Pulmonary artery endothelial cell (primary cell): Measurements from ENCODE around the gene SHISAL1. TPM values are rescaled to one million over a fixed set of nuclear protein-coding genes. Genes with fewer than 3 reads are reported as not detected.
"Not testable (repeated sequence)": the region's sequence is repeated elsewhere in the genome, so short reads cannot be mapped to it uniquely, and the experiment has no call there.

Experiments
- DNase-seq: peaks from one replicate; pipeline ENCODE4 v3.0.0-alpha.2; 2011; ENCODE audit warnings: low read depth, low spot score
- total RNA-seq: library from RNA; depleted of rRNA; stranded (reverse); fragments of >200 nt; gene quantifications from 2 replicates; pipeline ENCODE4 v1.2.3, GENCODE V29; 2014

The SHISAL1 gene
- total RNA-seq, 1 donor from 2014 or later: under 0.01 TPM

DNA sequence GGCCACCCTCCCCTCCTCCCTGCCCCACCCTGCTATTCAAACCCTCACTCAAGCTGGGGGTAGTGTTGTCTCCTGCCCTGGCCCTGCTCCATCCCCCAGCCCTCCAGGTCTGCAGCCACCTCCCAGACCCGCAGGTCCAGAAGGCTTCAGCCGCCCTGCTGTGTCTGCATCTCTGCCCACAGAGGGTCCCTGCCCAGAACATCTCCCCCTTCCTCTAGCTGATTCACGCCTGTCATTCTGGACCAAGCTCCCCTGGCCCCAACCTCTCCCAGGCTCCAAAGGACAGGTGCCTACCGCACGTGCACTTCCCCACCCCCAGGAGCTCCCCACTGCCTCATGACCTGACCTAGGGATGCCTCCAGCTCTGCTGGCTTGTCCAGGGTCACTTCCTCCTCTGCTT is 16.0 kb upstream of the SHISAL1 start:
- no peak for DNase-seq

DNA sequence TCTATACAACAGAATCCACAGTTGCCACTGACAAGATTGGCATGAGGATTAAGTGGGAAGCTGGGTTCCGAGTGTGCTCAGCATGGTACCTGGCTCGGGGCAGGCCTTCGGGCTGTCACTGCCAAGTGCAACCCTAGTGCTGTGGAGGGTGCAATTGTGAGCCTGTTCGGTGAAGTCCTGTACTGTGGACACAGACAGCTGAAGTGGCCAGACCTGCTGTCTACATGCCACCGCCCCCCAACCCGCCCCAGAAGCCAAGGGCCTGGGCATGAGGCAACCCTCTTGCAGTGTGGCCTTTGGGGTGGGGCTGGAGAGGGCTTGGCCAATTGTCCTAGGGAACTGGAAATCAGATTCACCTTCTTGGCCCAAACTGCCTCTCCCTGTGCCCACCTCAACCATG is 15.6 kb upstream of the SHISAL1 start:
- DNase-seq: no peak

DNA sequence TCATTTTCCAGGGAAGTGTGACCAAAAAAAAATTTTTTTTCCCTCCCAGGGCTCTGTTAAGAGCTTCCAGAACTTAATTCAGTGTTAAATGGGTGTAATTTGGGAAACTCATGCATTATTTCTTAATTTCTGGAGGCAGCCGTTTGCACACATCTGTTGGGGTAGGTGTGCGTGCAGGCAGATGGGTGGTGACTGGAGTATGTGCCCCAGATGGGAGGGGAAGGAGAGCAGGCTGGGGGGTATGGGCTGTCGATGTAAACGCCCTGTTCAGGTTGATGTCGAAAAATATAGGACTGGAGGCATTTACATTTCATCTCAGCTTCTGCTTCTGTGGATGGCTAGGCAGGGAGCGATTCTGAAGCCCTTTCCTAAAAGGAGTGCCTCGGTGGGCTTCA is 13.7 kb upstream of the SHISAL1 start:
- no peak for DNase-seq

DNA sequence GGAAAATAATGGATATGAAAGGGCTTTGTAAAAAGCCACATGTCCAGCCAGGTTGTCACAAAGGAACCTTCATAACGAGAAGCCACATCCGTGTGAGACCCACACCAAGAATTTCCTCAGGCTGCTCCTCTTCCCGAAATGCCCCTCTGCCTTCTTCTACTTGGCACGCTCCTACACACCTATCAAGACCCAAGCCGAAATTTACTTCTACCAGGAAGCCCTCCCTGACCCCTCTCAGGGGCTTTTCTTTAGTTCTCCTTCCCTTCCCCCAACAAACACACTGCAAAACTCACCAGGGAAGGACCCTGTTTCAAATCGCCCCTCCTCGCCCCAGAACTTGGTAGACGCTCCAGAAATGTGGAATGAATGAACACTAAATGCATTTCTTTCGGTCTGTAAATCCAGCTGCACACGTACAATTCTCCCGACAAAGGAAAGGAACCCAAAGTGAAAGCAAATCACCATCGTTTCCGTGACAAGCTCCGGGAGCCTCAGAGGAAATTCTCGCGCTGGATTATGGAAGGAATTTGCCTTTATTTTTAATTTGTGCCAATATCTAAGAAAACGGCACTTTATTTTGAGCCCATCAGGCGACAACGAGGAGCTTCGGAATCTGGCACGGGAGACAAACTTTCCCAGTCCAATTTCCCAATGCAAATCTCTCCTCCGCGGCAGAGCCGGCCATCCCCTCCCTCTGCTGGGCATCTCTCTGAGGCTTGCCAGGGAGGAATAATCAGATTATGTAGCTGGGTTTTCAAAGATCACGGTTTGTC is 13.2 kb upstream of the SHISAL1 start:
- no peak for DNase-seq

DNA sequence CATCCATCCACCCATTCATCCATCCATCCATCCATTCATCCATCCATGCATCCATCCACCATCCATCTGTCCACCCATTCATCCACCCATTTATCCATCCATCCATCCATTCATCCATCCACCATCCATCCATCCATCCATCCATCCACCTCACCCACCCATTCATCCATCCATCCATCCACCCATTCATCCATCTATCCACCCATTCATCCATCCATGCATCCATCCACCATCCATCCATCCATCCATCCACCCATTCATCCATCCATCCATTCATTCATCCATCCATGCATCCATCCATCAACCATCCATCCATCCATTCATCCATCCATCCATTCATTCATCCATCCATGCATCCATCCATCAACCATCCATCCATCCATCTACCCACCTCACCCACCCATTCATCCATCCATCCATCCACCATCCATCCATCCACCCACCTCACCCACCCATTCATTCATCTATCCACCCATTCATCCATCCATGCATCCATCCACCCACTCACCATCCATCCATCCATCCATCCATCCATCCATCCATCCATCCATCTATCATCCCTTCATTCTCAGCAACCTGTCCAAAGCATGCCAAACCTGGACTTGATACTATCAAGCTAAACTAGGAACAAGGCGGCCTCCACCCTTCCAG is 10.5 kb upstream of the SHISAL1 start:
- DNase-seq: not testable (repeated sequence)

DNA sequence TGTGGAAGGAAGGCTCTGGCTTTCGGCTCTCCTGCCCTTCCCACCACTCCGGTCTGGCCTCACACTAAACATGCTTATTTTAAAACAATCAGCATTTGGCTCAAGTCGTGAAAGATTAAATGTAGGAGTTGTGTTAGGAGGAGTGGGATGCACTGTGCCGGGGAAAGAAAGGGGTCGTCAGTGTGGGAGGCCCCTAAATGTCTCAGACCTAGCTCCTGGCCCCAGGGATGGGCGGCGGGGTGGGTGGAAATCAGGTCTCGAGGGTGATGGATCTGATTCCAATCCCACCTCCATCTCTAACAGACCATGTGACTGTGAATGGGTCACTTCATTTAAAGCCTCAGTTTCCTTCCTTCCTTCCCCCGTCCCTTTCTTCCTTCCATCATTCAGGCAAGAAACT is 6.9 kb upstream of the SHISAL1 start:
- DNase-seq: no peak

DNA sequence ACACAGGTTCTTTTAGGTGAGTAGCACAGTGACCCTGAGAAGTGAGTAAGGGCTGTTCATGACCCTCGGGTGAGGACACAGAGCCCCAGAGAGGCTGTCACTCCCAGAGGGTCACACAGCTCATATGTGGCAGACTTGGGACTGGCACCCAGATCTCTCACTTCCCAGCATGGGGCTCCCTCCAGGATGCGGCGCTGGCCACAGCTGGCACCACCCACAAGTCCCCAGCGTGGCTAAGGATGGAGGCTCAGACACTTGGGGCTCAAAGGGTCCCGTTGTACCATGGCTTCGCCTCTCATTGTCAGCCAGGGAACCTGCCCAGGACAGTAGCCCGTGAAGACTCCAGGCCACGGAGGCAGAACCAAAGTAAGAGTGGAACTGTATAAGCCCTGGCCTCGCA is 6.0 kb upstream of the SHISAL1 start:
- no peak for DNase-seq

DNA sequence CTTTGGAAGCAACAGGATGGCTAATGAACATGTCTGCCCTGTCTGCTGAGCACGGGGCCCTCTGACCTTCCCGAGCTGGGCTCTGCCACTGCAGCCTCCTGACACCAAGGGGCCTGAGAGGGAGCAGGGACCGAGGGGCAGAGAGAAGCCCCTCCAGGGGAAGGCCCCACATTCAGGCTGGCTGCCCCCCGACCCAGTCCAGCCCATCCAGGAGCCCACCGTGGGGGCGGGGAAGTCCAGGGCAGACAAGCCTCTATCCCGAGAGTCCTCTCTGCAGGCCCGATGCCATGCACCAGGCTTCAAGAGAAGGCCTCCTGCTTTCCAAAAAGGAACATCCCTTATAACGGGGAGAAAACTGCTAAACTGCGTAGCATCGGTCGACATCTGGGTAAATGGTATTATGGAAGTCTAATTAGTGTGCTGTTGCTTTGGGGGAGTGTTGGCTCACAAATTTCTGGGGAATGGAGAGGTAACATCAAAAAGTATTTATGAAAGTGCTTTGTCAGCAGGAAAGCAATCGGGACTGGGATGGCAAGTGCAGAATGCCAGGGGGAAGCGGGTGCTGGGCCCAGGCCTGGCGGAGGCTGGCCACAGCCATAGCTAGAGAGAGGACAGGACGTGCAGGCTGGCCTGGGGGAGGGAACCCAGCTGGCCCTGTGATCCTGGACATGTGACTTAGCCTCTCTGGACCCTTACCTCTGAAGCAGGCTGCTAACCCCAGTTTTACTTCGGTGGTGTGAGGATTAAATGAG is 5.3 kb upstream of the SHISAL1 start:
- no peak for DNase-seq

DNA sequence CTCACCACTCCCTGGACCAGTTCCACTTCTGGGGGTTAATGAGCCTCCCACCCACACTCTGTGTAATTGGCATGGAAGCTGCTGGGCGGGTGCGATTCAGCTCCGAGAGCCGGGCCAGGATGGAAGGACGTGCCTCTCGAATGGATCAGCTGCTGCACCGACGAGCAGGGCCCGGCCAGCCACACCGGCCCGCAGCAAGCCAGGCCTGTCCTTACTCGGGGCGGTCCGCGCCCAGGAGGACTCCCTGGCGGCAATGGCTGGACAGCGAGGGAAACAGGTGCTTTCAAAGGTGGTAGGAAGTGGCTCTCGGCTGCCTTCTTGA is 4.3 kb upstream of the SHISAL1 start:
- DNase-seq: no peak

DNA sequence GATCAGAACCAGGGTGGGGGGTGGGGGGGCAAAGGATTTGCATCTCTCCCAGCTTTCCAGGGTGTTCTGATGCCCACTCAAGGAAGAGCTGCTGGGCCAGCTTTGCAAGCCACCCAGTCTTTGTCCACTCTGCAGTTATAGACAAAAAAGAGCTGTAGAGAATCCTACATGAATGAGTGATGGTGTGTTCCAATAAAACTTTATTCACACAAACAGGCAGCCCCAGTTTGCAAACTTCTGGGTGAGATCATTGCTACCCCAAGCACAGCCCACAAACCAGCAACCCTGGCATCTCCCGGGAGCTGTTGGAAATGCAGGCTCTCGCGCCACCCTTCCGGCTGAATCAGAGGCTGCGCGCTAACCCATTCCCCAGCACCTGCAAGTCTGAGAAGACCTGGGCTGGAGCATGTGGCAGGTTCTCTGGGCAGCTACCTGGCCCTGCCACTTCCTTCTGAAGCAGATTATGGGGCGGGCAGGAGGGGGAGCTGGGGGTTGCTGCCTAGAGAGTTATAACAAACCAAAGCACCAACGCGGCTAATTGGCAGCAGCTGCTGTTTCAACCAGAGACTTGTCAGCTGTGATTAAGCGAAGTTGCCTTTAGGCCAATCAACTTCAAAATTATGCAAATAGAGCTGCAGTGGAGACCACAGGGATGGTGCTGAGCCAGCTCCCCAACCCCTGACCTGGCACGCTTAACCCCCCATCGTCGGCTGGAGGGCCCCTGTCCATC is 3.8 kb upstream of the SHISAL1 start:
- DNase-seq: no peak

DNA sequence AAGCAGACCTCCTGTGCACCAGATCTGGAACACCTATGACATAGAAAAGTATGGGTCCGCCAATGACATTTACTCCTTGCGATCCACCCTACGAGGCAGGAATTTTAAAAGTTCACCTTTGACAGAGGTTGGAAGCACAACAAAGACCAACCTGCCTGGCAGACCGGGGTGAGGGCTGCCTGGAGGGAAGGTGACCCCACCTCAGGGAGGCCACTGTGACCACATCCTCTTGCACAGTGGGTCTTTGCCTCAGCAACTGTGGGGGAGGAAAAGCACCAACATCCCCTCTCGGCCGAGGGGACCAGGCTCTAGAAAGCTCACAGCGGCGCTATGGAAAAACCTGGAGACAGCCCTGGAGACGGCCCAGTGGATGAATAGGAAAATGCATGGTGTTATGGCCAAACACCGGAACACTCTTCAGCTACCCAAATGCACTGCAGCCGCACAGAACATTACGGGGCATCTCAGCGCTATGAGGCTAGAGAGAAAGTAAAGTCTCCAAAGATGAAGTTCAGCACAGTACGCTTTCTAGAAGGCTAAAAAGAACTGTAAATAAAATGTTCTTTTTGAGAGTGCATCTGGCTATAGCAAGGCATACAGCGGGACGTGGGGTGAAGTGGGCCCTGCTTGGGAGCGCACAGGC is 1.8 kb upstream of the SHISAL1 start:
- DNase-seq: no peak

DNA sequence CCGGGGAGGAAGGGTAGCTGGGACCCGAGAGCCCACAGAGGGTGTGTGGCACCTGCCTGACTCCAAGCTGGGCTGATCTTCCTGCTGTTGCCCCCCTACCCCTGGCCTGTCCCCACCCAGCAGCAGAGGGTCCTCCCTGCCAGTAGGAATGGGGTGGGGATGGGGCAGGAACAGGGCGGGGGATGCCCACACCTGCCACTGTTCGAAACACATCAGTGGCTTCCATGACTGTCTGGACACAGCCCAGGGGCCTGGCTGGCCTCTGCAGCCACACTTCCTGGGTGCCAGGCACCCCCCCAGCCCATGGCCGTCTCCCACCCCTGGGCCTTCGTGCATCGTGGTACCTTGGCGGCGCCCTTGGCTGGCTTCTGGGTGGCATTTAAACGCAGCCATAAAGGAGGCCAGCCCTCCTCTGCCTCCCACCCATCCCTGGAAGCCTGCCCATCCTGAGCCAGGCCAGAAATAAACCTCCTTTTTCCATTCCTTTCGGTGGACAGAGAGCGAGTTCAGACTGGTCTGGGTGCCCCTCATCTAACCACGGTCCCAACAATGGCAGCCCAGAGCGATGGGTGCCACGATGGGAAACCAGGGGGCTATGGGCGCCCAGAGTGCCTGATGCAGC is 745 bp upstream of the SHISAL1 start:
- DNase-seq: no peak

DNA sequence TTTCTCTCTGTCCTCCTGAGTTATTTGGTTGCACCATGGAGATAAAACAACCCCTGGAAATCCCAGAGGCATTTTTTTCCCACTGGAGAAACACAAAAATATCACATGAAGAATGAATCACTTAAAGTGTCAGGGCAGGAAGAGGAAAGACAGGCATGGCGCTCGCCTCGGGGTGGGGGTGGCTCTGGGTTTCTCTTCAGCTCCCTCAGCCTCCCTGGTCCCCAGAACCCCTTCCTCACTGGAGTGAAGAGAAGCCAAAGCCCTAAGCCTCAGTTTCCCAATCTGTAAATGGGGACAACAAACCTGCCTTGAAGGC is 938 bp downstream of the SHISAL1 start:
- peak; percentile 37 for DNase-seq

DNA sequence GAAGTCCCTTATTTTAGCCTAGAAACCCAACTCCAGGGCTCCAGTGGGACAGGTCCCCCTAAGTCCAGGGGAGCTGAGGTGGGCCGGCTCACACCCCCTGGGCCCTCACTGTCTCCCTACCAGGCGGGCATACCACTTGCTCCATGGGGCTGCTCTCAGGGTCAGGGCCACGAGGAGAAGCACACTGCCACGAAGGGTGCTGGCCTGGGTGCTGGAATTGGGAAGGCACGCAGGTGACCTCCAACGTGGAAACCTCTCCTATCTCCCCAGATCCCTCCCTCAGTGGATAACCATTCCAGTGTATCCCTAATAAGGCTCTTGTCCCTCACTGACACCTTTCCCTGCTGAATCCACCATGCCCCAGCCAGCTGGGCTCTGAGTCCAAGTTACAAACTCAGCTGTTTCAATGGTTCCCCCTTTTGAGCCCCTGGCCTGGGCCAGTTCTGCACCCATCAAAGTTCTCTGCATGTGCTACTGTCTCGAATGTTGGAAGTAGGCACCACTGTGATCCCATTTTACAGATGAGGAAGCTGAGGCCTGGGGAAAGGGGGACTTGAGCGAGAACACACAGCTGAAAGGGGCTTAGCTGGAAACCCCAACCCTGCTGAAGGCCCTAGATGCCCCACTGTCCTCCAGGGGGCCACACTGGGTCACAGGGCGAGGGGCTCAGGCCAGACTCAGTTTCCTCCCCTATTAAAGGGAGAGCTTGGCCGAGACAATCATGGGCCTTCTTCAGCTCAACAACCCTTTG is 1.5 kb downstream of the SHISAL1 start:
- no peak for DNase-seq

DNA sequence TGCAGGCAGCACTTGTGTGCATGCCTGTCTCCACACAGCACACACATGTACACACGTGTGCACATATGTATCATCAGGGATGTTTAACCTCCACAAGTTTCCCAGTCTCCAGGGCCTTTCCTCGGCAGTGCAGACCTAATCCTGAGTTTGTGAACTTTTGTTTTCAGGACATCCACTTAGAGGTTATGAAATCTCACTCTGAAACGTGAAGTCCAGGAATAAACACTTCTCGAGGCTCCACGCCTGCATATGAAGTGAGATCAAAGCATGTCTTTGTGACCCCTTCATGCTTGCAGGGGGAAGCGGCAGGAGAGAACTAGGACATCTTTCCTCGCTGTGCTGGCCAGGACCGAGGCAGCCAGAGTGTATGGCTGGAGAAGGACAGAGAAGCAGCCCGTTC is 3.1 kb downstream of the SHISAL1 start:
- DNase-seq: no peak

DNA sequence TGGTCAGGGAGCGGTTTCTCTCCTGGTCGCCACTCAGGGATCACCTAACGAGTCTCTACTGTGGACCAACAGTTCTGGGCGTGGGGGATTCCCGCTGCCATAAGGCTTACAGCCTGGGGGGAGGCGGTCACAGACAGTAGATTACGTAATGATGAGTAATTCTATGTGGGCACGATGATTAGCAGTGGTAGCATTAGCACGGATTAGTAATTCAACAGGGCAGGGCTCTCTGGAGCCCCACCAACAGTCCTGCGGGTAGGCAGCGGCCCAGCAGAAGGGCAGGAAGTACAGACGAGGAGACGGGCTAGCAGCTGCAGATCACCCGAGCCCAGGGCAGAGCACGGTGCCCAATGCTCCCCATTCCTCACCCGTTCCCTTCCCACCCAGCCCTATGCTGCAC is 3.6 kb downstream of the SHISAL1 start:
- DNase-seq: peak; percentile 41

DNA sequence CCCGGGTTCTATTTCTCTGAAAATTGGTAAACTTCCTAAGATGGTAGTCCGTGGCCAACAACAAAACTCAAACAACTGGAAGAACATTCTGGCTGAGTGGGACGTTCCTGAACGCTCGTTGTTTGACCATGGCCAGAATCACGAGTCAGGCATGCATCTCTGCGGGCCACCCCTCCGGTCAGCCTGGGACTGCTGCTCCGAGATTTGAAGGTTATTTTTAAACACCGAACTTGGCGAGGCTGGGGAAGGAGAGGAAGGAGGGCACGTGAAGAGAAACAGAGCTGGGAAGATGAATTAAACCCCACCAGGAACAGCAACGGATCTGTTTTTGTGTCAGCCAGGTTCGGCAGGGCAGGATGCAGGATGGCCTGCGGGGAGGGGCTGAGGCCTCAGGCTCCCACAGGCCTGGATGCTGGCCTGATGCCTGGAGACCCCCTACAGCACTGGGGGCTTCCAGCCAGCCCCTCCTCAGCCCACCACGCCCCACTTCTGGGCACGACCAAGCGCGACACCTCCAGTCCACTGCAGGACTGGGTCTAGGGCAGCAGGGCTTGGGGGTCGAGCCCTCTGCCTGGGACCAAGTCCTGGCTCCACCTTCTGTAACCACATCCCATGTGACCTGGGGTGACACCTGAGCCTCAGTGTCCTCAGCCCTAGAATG is 5.1 kb downstream of the SHISAL1 start:
- no peak for DNase-seq

DNA sequence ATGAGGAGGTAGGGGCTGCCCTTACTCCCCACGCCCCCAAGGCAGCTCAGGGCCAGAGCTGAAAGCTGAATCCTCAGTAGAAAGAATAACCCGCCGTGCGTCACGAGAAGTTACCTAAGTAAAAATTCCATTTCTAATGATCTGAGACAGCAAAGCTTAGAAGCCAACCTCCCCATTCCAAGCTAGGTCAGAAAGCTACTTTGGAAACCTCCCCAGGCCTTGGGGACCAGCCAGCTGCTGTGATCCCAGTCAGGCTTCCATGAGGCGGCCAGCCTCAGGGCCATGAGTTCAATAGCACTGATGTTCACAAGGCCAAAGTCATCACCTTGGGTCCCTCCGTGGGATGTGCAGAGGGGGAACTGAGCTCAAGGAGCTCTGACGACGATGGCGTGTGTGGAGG is 6.9 kb downstream of the SHISAL1 start:
- no peak for DNase-seq

DNA sequence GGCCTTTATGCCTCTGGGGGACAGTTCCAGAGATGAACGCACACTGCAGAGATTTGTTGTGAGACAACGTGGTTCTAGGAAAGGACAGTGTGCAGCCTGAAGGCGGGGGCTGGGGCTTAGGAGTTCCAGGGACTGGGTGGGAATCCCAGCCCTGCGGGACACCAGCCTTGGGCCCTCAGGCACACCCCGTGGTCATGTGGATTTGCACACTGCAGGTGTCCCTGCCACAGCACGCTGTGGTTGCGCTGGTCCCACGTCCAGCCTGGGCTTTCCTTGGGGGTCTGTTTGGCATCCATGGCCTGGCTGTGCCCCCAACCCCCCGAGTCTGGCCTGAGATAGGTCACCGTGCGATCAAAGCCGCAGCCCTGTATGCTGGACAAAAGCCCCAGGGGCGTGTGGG is 7.3 kb downstream of the SHISAL1 start:
- DNase-seq: no peak

DNA sequence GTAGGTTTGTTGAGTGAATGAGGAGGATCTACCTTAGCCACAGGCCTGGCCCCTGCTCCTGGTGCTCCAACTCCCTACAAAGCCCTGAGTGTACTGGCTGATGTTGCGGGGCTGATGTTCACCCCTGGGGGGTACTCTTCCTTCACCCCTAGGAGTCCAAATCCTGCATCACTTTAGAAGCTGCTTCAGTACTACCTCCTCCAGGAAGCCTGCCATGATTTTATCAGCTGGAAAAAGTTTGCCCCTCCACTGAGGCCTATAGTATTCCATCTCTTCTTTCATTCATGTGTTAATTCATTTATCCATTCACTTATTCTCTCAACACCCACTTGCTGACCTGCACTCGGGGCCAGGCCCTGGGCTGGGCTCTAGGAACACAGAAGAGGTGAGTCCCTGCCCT is 7.8 kb downstream of the SHISAL1 start:
- DNase-seq: no peak
